Stimulated activated CD8-positive, alpha-beta memory T cell treated with anti-CD3 and anti-CD28 coated beads, Interleukin-7, amount 100 ng/mL, for 4 hours (primary cell): ENCODE data around the gene CNOT4.
"Not testable (repeated sequence)": the region's sequence is repeated elsewhere in the genome, so short reads cannot be mapped to it uniquely, and the experiment has no call there.

ENCODE experiments used
- DNase-seq, 2 donors: peaks; one replicate each; pipeline ENCODE4 v3.0.0-alpha.2; 2020; ENCODE audit warnings: low read depth in 2 of 2

The CNOT4 gene

GRCh38 chr7:135454060-135454459, 55.8 kb downstream of the CNOT4 start:
- no peak for DNase-seq

- no peak for DNase-seq
Observed at GRCh38 chr7:135449436-135449835, 60.5 kb downstream of the CNOT4 start.

GRCh38 chr7:135448753-135449152, 61.1 kb downstream of the CNOT4 start:
- DNase-seq = no peak

DNA sequence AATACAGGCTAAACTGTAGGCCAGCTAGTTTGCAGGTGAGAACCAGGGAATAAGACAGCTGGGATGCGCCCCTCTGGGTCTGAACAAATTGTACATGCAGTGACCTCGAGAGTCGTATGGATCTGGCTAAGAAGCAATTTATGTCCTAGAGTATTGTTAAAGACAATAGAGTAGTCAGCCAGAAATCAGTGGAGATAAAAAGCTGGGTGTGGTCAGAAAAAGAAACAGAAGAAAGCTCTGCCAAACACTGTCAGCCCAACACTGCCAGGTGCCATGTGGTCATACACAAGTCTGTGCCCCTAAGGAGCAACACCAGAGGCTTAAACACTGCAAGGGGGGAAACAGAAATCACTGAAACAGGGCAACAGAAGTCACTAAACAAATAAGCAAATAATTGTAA, 62.2 kb downstream of the CNOT4 start:
- DNase-seq = no peak

GRCh38 chr7:135445690-135446089, 64.2 kb downstream of the CNOT4 start:
- no peak for DNase-seq

DNA sequence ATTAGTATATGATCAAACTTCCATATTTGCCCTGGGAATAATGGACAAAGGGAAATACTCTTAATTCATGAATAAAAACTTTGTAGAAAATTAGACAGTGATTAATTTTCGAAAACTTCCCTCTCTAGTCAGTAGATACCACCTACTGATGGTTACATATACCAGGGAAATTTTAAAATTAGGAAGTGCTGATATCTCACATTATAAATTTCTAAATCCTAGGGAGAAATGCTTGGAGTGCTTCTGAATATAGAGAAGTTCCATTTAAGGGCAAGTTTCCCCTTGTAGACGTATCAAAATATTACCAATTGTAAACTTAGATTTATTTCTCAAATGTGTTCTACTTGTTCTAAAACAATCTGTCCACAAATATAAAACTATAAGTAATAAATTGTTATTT, 64.6 kb downstream of the CNOT4 start:
- not testable (repeated sequence) for DNase-seq

GRCh38 chr7:135441791-135442190, 68.1 kb downstream of the CNOT4 start:
- no peak for DNase-seq

GRCh38 chr7:135434047-135434446, 75.9 kb downstream of the CNOT4 start:
- DNase-seq = no peak

- DNase-seq = no peak
Observed at GRCh38 chr7:135430626-135431025, 79.3 kb downstream of the CNOT4 start.

DNA sequence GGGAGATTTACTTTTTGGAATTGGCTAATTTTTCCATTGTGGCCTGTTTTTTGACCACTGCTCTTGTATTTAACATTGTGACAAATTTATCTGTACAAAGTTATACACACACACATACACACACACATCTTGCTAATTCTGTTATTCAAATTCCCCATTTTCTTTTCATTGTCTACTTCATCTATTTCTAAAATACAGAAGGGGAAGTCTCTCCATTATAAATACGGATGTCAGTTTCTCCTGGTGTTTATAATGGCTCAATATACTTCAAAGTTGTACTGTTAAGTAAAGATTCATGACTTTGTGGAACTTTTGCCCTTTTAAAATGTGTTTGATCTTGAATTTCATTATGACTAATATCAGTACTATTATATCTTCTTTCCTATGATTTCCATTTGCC, 81.0 kb downstream of the CNOT4 start:
- no peak for DNase-seq

GRCh38 chr7:135428011-135428410, 81.9 kb downstream of the CNOT4 start:
- DNase-seq = no peak

DNA sequence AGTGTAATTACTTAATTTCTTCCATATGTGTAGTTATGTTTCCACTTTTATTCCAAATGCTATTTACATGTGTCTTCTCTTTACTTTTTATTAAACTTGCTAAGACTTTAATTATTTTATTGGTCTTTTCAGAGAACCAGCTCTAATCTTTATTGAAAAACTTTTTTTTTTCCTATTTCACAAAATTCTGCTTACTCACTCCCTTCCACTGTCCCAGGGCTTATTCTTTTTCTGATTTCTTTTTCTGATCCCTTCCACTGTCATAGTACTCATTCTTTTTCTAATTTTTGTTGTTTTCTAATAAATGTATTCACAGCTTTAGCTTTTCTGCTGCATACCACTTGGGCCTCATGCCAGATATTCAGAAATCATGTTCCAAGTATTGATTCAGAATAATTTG, 82.7 kb downstream of the CNOT4 start:
- DNase-seq = no peak

DNA sequence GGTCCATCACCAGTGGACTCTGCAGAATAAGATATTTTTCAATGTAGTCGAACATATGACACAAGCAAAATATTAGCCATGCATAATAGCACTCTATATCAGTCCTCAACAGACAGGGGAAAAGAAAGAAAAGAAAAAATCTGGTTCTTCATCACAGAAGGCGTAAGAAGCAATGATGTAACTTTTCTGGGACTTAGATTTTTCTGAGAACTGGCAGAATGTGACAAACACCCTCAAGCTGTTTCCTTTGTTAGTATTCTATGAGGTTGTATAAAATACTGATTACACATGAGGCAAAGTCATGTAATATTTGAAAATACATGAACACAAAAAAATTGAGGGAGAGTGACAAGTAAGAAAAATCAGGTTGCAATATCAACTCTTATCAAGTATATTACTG, 84.9 kb downstream of the CNOT4 start:
- DNase-seq = no peak

- no peak for DNase-seq
Observed at GRCh38 chr7:135420786-135421185, 89.1 kb downstream of the CNOT4 start.

GRCh38 chr7:135416431-135416830, 93.5 kb downstream of the CNOT4 start:
- no peak for DNase-seq

GRCh38 chr7:135414850-135415439, 95.0 kb downstream of the CNOT4 start:
- no peak for DNase-seq

DNA sequence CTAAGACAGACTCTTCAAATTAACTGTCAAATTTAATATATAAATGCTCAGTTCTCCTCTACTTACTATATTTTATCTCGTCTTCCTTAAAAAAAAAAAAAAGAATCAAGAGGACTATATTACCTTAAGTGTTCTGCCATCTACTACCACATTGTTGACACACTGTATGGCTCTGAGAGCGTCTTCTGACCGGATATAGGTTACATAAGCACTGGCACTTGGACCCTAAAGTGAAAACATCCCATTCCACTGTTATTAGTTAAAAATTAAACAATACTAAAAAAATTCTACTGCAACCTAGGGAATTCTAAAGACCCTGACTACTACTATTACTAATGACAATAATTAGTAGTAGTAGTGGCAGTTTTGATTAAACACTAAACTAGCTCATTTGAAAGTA, 95.7 kb downstream of the CNOT4 start:
- no peak for DNase-seq

- DNase-seq = no peak
Observed at GRCh38 chr7:135411098-135411497, 98.8 kb downstream of the CNOT4 start.

- no peak for DNase-seq
Observed at GRCh38 chr7:135410543-135410942, 99.4 kb downstream of the CNOT4 start.

- DNase-seq = no peak
Observed at GRCh38 chr7:135409845-135410542, 99.9 kb downstream of the CNOT4 start.

- no peak for DNase-seq
Observed at GRCh38 chr7:135407884-135408283, 102.0 kb downstream of the CNOT4 start.

- no peak for DNase-seq
Observed at GRCh38 chr7:135406918-135407317, 103.0 kb downstream of the CNOT4 start.

DNA sequence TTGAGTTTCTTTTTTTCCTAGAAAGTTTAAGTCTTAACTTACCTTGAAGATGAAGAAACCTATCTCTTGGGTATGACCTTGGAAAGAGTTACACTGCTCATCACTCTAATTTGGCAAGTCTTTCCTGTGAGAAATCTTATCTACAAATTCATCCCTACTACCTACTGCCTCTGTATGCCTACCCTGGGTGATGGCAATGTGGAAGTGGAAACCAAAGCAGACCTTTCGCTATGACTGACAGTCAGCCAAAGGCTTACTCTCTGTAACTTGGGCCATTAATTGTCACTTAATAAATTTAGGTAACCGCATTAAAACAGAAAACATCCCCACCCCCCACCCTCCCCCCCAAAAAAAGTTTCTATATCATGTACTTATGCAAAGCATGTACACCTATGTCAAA, 103.9 kb downstream of the CNOT4 start:
- DNase-seq = no peak

- no peak for DNase-seq
Observed at GRCh38 chr7:135403302-135403701, 106.6 kb downstream of the CNOT4 start.
